Stimulated activated CD4-positive, alpha-beta T cell treated with anti-CD3 and anti-CD28 coated beads, Interleukin-1b, Interleukin-23, amount 100 ng/mL, for 4 hours (primary cell): ENCODE results near the gene HPCAL4.

Source experiments
- DNase-seq, 2 donors: peaks; one replicate each; pipeline ENCODE4 v3.0.0-alpha.2; 2020; ENCODE audit warnings: low read depth in 2 of 2

The HPCAL4 gene

GRCh38 chr1:39650431-39650830 lies 40.8 kb downstream of the HPCAL4 start:
- no peak for DNase-seq

- DNase-seq: no peak
Measured at GRCh38 chr1:39649636-39650185, 41.5 kb downstream of the HPCAL4 start.

- DNase-seq: no peak
Measured at GRCh38 chr1:39648496-39648895, 42.7 kb downstream of the HPCAL4 start.

- DNase-seq: no peak
Measured at GRCh38 chr1:39647247-39647646, 44.0 kb downstream of the HPCAL4 start.

- no peak for DNase-seq
Measured at GRCh38 chr1:39646232-39647081, 44.8 kb downstream of the HPCAL4 start.

GRCh38 chr1:39645411-39646043 lies 45.7 kb downstream of the HPCAL4 start:
- DNase-seq: no peak

GRCh38 chr1:39643705-39644104 lies 47.5 kb downstream of the HPCAL4 start:
- no peak for DNase-seq

- no peak for DNase-seq
Measured at GRCh38 chr1:39642796-39643195, 48.4 kb downstream of the HPCAL4 start.

- no peak for DNase-seq
Measured at GRCh38 chr1:39640861-39641260, 50.4 kb downstream of the HPCAL4 start.

GRCh38 chr1:39639305-39640130 lies 51.7 kb downstream of the HPCAL4 start, which contains the start of gene HEYL:
TSS of gene HEYL (minus strand) at chr1:39639643. CDS start at chr1:39639625, 18 bp downstream.
- peak; percentile 68 to 76 for DNase-seq

GRCh38 chr1:39638965-39639304 lies 52.3 kb downstream of the HPCAL4 start:
- DNase-seq: no peak

GRCh38 chr1:39637361-39637760 lies 53.9 kb downstream of the HPCAL4 start:
- DNase-seq: no peak

GRCh38 chr1:39635871-39636210 lies 55.4 kb downstream of the HPCAL4 start:
- DNase-seq: no peak

GRCh38 chr1:39635205-39635870 lies 55.9 kb downstream of the HPCAL4 start:
- no peak for DNase-seq

GRCh38 chr1:39633422-39633821 lies 57.8 kb downstream of the HPCAL4 start:
- no peak for DNase-seq

GRCh38 chr1:39632682-39633417 lies 58.4 kb downstream of the HPCAL4 start:
- DNase-seq: no peak

- no peak for DNase-seq
Measured at GRCh38 chr1:39632323-39632681, 58.9 kb downstream of the HPCAL4 start.

GRCh38 chr1:39631361-39632322 lies 59.6 kb downstream of the HPCAL4 start:
- no peak for DNase-seq

GRCh38 chr1:39628807-39629350 lies 62.4 kb downstream of the HPCAL4 start:
- no peak for DNase-seq
